Ovary (tissue), 9 donors: ENCODE measurements around the gene OTOP3. TPM values are rescaled to one million over a fixed set of nuclear protein-coding genes. Genes with fewer than 3 reads are reported as not detected.

Source experiments
- DNase-seq, 5 donors: peaks; one replicate each; pipeline ENCODE4 v3.0.0-alpha.2; 2019 to 2020
- H3K27ac ChIP-seq, 2 donors: fragments of 200-600 bp; one replicate each; pipeline versions ENCODE4 v1.5.1 to v1.8.0; 2019 to 2022
- H3K27me3 ChIP-seq: fragments of 200-600 bp; one replicate; pipeline ENCODE4 v1.8.0; 2022
- H3K36me3 ChIP-seq: fragments of 200-600 bp; sonication (generic); one replicate; pipeline ENCODE4 v1.5.1; 2019
- H3K4me1 ChIP-seq: one replicate; pipeline ENCODE4 v1.8.1; 2013; ENCODE audit warnings: mild to moderate bottlenecking, moderate library complexity; ENCODE audit not compliant: insufficient read depth
- H3K4me3 ChIP-seq: fragments of 200-600 bp; sonication (generic); one replicate; pipeline ENCODE4 v1.5.1; 2017
- H3K9me3 ChIP-seq, 2 donors: fragments of 200-600 bp in 1 of 2; sonication (generic) in 1 of 2; one replicate each; pipeline versions ENCODE4 v1.5.1 to v1.8.1; 2013 to 2019; ENCODE audit warnings: mild to moderate bottlenecking in 1 of 2, moderate library complexity in 1 of 2
- CTCF ChIP-seq, 3 donors: fragments of 450-650 bp in 2 of 3; fragments of 200-600 bp in 1 of 3; IDR thresholded peaks; one replicate each; pipeline versions ENCODE4 v1.5.1 to v1.8.0; 2016 to 2022; ENCODE audit warnings: antibody characterized with exemption in 3 of 3, mild to moderate bottlenecking in 1 of 3
- EP300 ChIP-seq: sonication (generic); formaldehyde crosslinking; IDR thresholded peaks from one replicate; pipeline ENCODE4 v1.6.1; 2017; ENCODE audit warnings: antibody characterized with exemption
- POLR2A ChIP-seq: fragments of 450-650 bp; IDR thresholded peaks from one replicate; pipeline ENCODE4 v1.6.1; 2017; ENCODE audit warnings: antibody characterized with exemption, mild to moderate bottlenecking, moderate library complexity
- WGBS, 3 donors: extraction: QIAGEN DNeasy Blood & Tissue Kit in 1 of 3; methylation state at CpG; one replicate each; pipeline versions ENCODE4 v1.1.5 to v1.1.7; 2013 to 2017; 5-methylcytosine and 5-hydroxymethylcytosine counted together
- intact Hi-C, 4 donors: fragments of 100-400 bp; cut with DNase I; formaldehyde crosslinking; loops; one replicate each; pipeline versions ENCODE4 v1.11.0 to v1.15.1; 2022 to 2023
- polyA plus RNA-seq, 2 donors: library from polyadenylated mRNA; stranded (reverse); fragments of 200-250 nt in 1 of 2; fragments of 350-450 nt in 1 of 2; fragmentation: Illumina TruSeq in 1 of 2; extraction: RNeasy Lipid Tissue Mini Kit (QIAGEN cat#74804) in 1 of 2; gene quantifications; one replicate each; pipeline ENCODE4 v1.2.3, GENCODE V29; 2013 to 2014
- total RNA-seq, 7 donors: library from RNA; depleted of rRNA in 2 of 7; stranded (reverse); fragments of >200 nt in 2 of 7; fragmentation: NEBNext Ultra II Directional in 3 of 7; extraction: Animal tissue kit (Norgen Biotek cat#: 25700) in 3 of 7; gene quantifications; one replicate each; pipeline versions ENCODE4 v1.1.0 to v1.2.4, GENCODE V29; 2016 to 2023
- donor health status: DM: no; HTN: no; CAD: no; lungs with moderate emphysema.
- donor health status: DM: no; HTN: no; CAD: no.
- donor health status: Bipolar disorder and iron deficiency.
- donor health status: DM: yes; HTN: yes; CAD: no.
- donor health status: DM: no; HTN: no; CAD: no.
- donor health status: DM: yes; HTN: yes; CAD: no.

Gene OTOP3
- total and polyA plus RNA-seq, 9 donors, result not detected

GRCh38 chr17:74957935-74958740 lies 22.4 kb downstream of the OTOP3 start:
- intact Hi-C loops, result loop anchor here in 3 of 4 donors (2.0 to 10.0 kb wide), 6 partner anchors 93 to 216 kb away; partner anchors contain the start of gene NHERF1 (in 1 of the 3)
- 34 to 38% (median 34%) methylated on average over 29 to 33 of the region's 33 CpGs for WGBS, 3 donors
- H3K9me3 ChIP-seq, result no peaks in the 10 kb centered on the region

GRCh38 chr17:74959826-74960515 lies 24.3 kb downstream of the OTOP3 start:
- no peak for DNase-seq
- Histone ChIP-seq H3K4me1 (no peaks in the 10 kb centered on the region), H3K27me3 (no peaks in the 10 kb centered on the region), H3K36me3 (no peaks in the 10 kb centered on the region), H3K27ac (no peak overlapping the region), H3K9me3 (no peaks in the 10 kb centered on the region), H3K4me3 (no peak overlapping the region)
- WGBS, 3 donors, result 50 to 69% (median 55%) methylated on average over 14 of the region's 14 CpGs
- TF ChIP-seq CTCF (IDR thresholded peaks at IDR 0.05) (no peak), EP300 (no peak), POLR2A (no peak)
- intact Hi-C loops, result loop anchor here (2.0 to 10.0 kb wide), 10 partner anchors 55 to 245 kb away; partner anchors contain the start of genes NUP85 (in 3 of the 4), MRPL58 (in 1 of the 4) and NHERF1 (in 1 of the 4)

More at GRCh38 chr17:74957935-74958740, 22.4 kb downstream of the OTOP3 start:
- peak; percentile 74 to 82 (median 80) for TF ChIP-seq CTCF (IDR thresholded peaks at IDR 0.05)
- TF ChIP-seq EP300, result no peak
- DNase-seq, result peak; percentile 64 to 87 (median 78)
- H3K4me1 ChIP-seq, result no peaks in the 10 kb centered on the region
- H3K27me3 ChIP-seq, result no peaks in the 10 kb centered on the region
- no peak overlapping the region for H3K4me3 ChIP-seq
- H3K27ac ChIP-seq, result no peak overlapping the region
- H3K36me3 ChIP-seq, result no peaks in the 10 kb centered on the region

GRCh38 chr17:74960570-74961342 lies 25.1 kb downstream of the OTOP3 start:
- H3K27me3 ChIP-seq, result no peaks in the 10 kb centered on the region
- no peaks in the 10 kb centered on the region for H3K4me1 ChIP-seq
- H3K27ac ChIP-seq, result no peak overlapping the region
- 31 to 42% (median 32%) methylated on average over 19 of the region's 19 CpGs for WGBS, 3 donors
- intact Hi-C loops, result loop anchor here (5.0 to 10.0 kb wide), 4 partner anchors 54 to 244 kb away; partner anchors contain the start of genes NUP85 (in 3 of the 4) and MRPL58 (in 1 of the 4)
- H3K36me3 ChIP-seq, result no peaks in the 10 kb centered on the region
- no peak for DNase-seq
- TF ChIP-seq POLR2A, result no peak
- no peak for TF ChIP-seq CTCF (IDR thresholded peaks at IDR 0.05)
- no peak for TF ChIP-seq EP300
- no peak overlapping the region for H3K4me3 ChIP-seq
- H3K9me3 ChIP-seq, result no peaks in the 10 kb centered on the region
